NB4 (cell line): ENCODE measurements around the gene DYNLT1.

ENCODE experiments used
- CTCF ChIP-seq: IDR thresholded peaks from one replicate; pipeline ENCODE4 v1.5.1; 2012; ENCODE audit warnings: low read depth, low read length
- MAX ChIP-seq: IDR thresholded peaks from 2 replicates; pipeline ENCODE4 v1.6.1; 2011; ENCODE audit warnings: low read depth, low read length
- MYC ChIP-seq: IDR thresholded peaks from 2 replicates; pipeline ENCODE4 v1.6.1; 2011; ENCODE audit warnings: low read depth, low read length
- POLR2A ChIP-seq: IDR thresholded peaks from 2 replicates; pipeline ENCODE4 v1.6.1; 2011; ENCODE audit warnings: mild to moderate bottlenecking; ENCODE audit not compliant: insufficient read length; ENCODE audit errors: extremely low read depth

- TF ChIP-seq CTCF = no peak
- TF ChIP-seq POLR2A = no peak
- no peak for TF ChIP-seq MYC
- TF ChIP-seq MAX = no peak
Measured at GRCh38 chr6:158627940-158628211, 16.7 kb downstream of the DYNLT1 start.
